ENCODE data around the gene SLC35A5.

The SLC35A5 gene

DNA sequence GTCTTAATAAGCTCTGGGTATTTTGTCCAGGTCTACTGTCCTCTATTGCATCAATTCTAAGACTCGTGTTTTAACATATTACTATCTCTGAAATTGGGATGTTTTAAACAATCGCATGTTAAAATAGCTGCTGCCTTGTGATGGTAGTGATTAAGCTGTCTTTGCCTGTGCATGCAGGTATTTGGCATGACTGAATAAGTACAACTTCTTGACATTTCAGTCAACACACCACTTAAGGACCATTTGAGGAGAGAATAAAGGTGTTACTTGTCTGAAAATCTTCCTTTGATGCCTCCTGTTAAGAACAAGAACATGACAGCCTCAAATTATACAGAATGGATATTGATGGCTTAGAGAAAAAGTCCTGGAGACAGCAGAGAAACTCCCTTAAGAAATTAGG lies 33.0 kb downstream of the SLC35A5 start:
- no peak for TF ChIP-seq ZNF274 (IDR thresholded peaks at IDR 0.05; ENCODE audit: low read depth, low read length)
- no peak overlapping the region for H3K4me3 ChIP-seq (ENCODE audit: low read length)

DNA sequence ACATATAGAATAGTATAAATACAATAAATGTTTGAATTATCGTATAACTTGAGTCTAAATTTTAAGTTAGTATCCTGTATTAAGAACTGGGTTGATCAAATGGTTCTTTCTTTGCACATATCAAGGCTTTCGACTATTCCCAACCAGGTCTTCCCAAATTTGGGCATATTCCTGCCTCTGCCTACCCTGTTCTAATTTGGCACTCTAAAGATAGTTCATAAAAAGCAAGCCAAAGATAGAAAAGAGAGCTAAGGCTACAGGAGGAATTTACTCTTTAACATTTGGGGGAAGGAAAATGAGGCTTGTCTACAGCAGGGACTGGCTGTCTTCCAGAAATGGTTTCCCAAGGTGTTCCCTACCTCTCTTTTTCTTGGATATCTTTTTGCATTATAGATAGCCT lies 36.1 kb downstream of the SLC35A5 start:
- no peak overlapping the region for H3K4me3 ChIP-seq (ENCODE audit: low read length)
- no peak for TF ChIP-seq ZNF274 (IDR thresholded peaks at IDR 0.05; ENCODE audit: low read depth, low read length)

DNA sequence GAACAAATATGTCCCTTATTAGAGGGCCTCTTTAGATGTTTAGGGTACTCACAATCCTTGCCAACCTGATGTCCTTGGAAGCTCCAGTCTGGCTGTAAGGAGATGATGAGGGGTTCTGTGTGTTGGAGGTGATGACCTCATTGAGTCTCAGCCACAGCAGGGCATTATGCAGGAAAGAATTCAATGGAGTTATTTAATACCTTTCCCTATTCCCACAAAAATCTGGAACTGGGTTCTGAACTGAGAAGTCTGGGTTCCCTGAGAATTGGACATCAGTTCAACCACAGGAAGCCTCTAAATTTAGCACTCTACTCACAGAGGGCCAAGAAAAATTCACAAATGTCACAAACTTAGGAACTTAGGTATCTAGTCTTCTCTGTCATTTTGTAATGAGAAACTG lies 36.9 kb downstream of the SLC35A5 start:
- no peak for TF ChIP-seq ZNF274 (IDR thresholded peaks at IDR 0.05; ENCODE audit: low read depth, low read length)
- H3K4me3 ChIP-seq (ENCODE audit: low read length), result no peak overlapping the region

DNA sequence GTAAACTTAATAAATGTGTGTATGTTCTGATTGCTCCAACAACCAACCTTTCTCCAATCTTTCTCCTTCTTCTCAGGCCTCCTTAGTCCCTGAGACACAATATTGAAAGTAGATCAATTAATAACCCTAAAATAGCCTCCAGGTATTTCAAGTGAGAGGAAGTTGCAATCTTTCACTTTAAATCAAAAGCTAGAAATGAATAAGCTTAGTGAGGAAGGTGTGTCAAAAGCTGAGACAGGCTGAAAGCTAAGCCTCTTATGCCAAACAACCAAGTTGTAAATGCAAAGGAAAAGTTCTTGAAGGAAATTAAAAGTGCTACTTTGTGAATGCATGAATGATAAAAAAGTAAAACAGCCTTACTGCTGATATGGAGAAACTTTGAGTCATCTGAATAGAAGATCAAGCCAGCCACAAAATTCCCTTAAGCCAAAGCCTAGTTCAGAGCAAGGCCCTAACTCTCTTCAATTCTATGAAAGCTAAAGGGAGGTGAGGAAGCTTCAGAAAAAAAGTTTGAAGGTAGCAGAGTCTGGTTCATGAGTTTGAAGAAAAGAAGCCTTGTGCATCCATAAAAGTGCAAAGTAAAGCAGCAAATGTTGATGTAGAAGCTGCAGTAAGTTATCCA lies 40.5 kb downstream of the SLC35A5 start:
- no peak overlapping the region for H3K4me3 ChIP-seq (ENCODE audit: low read length)
- TF ChIP-seq ZNF274 (IDR thresholded peaks at IDR 0.05; ENCODE audit: low read depth, low read length), result no peak

DNA sequence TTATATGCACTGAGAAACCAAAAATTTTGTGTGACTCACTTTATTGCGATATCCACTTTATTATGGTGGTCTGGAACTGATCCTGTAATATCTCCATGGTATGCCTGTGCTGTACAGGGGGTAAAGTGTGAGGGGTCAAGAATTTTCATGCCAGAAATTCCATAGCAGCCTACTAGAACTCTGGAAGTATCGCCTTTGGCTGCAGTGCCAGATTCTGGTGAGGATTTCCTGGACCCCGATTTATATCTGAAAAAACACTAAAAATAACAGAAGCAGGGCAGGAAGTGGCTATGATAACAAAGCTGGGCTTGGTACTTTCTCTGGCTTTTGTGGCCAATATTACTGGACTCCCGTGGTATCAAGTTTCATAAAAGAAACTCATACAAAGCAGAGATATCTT lies 42.7 kb downstream of the SLC35A5 start:
- H3K4me3 ChIP-seq (ENCODE audit: low read length), result no peak overlapping the region

DNA sequence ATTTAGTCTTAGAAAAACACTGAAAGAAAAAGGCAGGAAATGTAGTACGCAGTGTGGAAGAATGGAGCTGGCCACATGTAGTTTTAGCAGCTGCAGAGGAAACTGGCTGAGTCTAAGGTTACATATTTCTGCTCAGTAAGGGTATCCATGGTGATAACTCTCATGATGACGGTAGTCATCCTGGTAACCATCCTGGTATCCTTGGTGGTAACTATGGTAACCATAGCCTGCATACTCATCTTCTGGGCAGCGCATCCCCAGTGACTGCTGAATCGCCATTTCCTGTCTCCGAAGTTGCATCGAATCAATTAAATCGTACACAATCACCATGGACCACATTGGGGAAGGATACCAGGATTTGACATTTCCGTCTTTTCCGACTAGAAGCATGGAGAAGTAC lies 43.4 kb downstream of the SLC35A5 start:
- H3K4me3 ChIP-seq (ENCODE audit: low read length), result no peak overlapping the region
- TF ChIP-seq ZNF274 (IDR thresholded peaks at IDR 0.05; ENCODE audit: low read depth, low read length), result no peak

More for the DNA sequence above, 42.7 kb downstream of the SLC35A5 start:
- no peak for TF ChIP-seq ZNF274 (IDR thresholded peaks at IDR 0.05; ENCODE audit: low read depth, low read length)

DNA sequence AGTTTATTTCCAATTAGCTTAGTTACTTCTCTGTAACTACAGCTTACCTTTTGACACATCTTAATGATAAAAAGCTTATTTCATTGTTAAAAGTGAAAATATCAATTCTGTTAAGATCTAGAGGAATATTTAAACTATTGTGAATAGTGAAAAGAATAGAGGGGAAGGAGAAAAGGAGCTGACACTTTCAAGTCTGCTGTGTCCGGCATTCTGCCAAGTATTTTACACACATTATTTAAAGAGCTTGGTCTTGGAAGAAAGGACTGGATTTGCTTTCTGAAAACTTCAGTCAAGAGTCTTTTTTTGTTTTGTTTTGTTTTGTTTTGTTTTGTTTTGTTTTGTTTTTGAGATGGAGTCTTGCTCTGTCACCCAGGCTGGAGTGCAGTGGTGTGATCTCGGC lies 44.3 kb downstream of the SLC35A5 start:
- TF ChIP-seq ZNF274 (IDR thresholded peaks at IDR 0.05; ENCODE audit: low read depth, low read length), result no peak

DNA sequence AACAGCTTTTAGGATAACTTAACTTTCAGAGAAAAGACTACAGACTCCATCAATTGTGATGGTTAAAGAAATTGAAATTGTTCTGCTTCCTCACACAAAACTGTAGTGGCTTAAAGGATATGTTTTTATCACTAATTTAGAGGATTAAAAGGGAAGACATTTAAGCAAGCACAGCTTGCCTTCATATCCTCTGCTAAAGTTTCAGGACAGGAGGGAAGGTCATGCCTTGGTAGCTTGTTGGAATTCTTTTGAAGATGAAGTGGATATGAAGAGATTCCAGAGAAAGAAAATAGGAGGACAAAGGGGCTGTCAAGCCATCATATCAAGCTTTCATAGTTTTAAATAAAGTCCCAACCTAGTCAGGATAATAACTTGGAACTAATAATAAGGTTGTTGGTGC lies 46.0 kb downstream of the SLC35A5 start:
- TF ChIP-seq ZNF274 (IDR thresholded peaks at IDR 0.05; ENCODE audit: low read depth, low read length), result no peak
- no peak overlapping the region for H3K4me3 ChIP-seq (ENCODE audit: low read length)

More for the DNA sequence above, 44.3 kb downstream of the SLC35A5 start:
- no peak overlapping the region for H3K4me3 ChIP-seq (ENCODE audit: low read length)

DNA sequence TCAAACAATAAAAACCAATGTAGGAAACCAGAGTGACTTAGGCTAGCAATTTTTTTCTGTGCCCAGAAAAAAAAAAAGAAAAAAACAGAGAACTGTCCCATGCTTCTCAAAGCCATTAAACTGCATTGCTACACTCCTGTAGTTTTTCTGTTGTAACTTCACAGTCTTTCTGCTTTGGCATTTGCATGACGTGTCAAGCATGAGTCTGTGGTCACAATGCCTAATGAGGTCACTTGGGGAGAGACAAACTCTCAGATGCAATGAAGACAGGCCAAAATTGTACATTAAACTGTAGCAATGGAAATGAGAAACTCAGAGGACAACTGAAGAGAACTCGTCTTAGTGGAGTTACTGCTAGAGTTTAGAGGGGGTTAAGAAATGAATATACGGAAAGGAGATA lies 48.3 kb downstream of the SLC35A5 start:
- TF ChIP-seq ZNF274 (IDR thresholded peaks at IDR 0.05; ENCODE audit: low read depth, low read length), result no peak
- H3K4me3 ChIP-seq (ENCODE audit: low read length), result no peak overlapping the region

DNA sequence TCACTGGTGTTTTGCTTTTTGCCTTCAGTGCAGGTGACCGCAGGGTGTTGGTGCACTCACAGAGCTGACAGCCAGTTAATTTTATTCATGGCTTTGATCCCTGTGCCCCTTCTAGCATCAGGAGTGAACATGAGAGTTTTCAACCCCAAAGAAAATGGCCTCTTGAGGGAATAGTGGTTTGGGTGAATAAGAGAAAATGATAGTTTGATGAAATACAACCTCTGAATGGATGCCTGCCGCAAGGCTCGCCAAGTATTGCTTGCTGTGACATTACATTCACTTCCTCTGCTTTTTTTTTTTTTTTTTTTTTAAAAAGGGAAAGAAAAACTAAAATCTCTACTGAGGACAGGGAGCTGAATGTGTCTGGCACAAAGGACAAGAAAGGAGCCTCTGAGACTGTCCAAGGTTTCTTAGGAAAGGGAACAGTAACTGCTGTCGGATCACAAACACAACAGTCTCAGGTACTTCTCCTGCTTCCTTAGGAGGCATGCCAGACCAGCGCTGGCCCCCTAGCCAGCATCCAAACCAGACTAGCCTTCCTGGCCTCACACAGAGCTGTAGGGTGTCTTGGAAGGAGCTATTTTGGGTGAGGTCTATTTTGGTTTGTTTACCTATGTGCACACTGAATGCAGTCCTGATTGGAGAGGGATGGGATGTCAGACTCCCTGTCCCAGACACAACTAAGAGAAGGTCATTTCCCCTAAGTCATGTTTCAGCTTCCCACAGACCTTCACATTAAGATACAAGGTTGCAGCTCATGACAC lies 50.1 kb downstream of the SLC35A5 start:
- no peak for TF ChIP-seq ZNF274 (IDR thresholded peaks at IDR 0.05; ENCODE audit: low read depth, low read length)
- no peak overlapping the region for H3K4me3 ChIP-seq (ENCODE audit: low read length)

DNA sequence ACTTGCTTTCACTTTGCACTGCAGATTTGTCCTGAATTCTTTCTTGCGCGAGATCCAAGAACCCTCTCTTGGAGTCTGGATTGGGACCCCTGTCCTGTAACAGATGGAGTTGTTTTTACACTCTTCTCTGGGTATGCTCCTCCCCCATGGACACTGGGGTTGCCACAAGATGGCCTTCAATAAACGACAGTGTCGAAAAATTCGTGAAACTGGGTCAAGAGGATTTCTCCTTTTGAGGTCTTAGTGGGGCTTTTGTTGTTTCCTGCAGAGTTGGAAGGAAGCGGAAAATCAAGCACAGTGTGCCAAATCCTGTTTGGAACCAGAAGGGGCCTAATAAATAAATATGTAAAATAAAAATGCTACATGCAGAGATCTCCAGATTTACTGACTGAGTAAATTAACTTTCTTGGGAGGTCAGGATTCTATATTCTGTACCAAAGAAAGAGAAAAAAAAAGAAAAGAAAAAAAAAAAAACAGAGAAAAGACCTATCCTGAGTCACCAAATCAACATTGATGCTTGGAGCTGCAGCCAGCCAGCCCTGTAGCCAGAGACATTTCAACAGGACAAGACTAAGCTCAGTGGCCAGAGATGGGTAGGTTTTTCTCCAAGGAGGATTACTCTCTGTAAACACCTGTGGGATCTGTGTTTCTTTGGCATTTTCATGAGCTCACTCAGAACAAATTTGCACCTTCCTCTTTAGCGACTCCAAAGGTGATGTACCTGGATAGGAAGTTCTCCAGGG lies 54.3 kb downstream of the SLC35A5 start:
- TF ChIP-seq ZNF274 (IDR thresholded peaks at IDR 0.05; ENCODE audit: low read depth, low read length), result no peak
- no peak overlapping the region for H3K4me3 ChIP-seq (ENCODE audit: low read length)

DNA sequence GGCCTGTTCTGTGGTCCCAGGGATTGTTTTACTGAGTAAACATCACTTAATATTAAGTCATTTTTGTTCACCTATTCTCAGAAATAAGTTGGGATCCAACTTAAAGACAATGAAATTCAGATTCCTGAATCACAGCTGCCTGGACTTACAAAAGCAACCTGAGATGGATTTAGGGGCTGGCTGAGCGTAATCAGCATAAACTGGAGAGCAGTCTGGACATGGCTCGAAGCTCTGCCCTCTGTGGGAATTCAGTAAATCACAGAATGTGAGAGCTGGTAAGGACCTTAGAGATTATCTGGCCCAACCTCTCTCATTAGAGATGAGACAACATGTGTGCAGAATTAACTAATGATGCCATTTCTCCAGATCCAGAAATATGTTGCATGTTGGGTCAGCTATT lies 55.4 kb downstream of the SLC35A5 start:
- no peak for TF ChIP-seq ZNF274 (IDR thresholded peaks at IDR 0.05; ENCODE audit: low read depth, low read length)
- no peak overlapping the region for H3K4me3 ChIP-seq (ENCODE audit: low read length)

DNA sequence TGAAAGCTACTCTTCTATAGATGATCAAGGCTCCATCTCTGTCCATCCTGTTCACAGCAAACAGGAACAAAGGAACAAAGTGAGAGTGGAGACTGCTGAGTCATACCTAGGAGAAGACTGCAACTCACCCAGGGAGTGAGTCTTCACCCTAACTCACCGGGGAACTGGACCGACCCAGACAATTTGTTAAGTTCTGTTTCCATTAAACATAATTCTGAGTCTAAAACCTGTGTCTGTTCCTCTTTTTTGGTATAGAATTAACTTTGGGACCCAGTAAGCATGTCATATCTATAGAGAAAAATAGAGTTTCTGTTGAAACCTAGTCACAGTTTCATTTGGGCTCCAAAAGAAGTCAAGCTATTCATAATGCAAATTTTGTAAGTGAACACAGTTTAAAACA lies 57.5 kb downstream of the SLC35A5 start:
- H3K4me3 ChIP-seq (ENCODE audit: low read length), result no peak overlapping the region
- TF ChIP-seq ZNF274 (IDR thresholded peaks at IDR 0.05; ENCODE audit: low read depth, low read length), result no peak

DNA sequence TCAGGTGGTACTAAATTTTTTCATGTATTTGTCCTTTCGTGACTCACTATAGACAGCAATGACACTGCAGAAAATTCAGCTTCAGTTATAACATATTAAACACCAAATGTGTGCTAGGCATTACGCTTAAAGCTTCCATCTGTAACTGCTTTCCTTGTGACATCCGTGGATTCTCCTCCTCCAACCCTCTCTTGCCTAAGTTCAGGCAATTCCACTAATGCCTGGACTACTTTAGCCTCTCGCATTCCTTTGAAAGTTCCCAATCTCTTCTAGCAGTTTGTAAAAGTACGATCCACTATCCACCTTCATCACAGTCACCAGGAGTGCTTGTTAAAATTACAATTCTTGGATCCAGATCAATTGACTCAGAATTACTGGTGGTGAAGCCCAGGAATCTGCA lies 61.4 kb downstream of the SLC35A5 start:
- TF ChIP-seq ZNF274 (IDR thresholded peaks at IDR 0.05; ENCODE audit: low read depth, low read length), result no peak
- H3K4me3 ChIP-seq (ENCODE audit: low read length), result no peak overlapping the region

DNA sequence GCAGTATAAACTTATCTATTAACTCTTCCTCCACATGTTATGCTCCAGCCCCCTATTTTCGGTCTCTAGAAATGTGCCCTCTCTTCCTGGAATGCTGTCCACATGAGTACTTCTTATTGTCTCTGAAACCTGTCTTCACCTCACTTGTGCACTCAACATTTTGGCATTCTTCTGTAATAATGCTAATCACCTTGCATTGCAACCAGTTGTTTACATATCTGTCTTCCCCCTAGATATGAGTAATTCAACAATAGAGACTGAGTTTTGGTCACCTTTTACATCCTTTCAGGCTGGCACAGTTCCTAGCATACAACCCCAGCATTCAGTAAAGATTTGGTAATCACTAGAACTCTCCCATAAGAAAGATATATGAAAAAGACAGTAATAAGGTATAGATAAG lies 61.9 kb downstream of the SLC35A5 start:
- no peak for TF ChIP-seq ZNF274 (IDR thresholded peaks at IDR 0.05; ENCODE audit: low read depth, low read length)
- no peak overlapping the region for H3K4me3 ChIP-seq (ENCODE audit: low read length)

Measured in GM08714 (cell line).